ENCODE measurements around the gene BRD7. TPM values are rescaled to one million over a fixed set of nuclear protein-coding genes. Genes with fewer than 3 reads are reported as not detected.

Gene BRD7
- total and polyA plus RNA-seq, 2 of the 13 experiments (the other 11 are each of a cell fraction or from before 2014, with no cell fraction given): 82.3 to 149 TPM

GRCh38 chr16:50309527-50310307, 59.1 kb downstream of the BRD7 start (continued):
- TF ChIP-seq PAX8 (CRISPR knock-in tag; IDR thresholded peaks at IDR 0.05; ENCODE audit: borderline replicate concordance): no peak
- TF ChIP-seq SCMH1 (CRISPR knock-in tag; IDR thresholded peaks at IDR 0.05; ENCODE audit: borderline replicate concordance): no peak
- TF ChIP-seq ZNF224 (CRISPR knock-in tag; IDR thresholded peaks at IDR 0.05): 0 out of 2 replicates have a peak, but pooled peaks have one; percentile 84
- no peak for TF ChIP-seq MLLT10 (CRISPR knock-in tag; IDR thresholded peaks at IDR 0.05)
- TF ChIP-seq KDM2A (CRISPR knock-in tag; IDR thresholded peaks at IDR 0.05; ENCODE audit: borderline replicate concordance, low read depth): peak; percentile 35
- no peak for TF ChIP-seq MAZ (IDR thresholded peaks at IDR 0.05; ENCODE audit: borderline replicate concordance, low read depth, low read length)
- TF ChIP-seq MAZ (CRISPR knock-in tag; IDR thresholded peaks at IDR 0.05; ENCODE audit: low read depth): no peak
- TF ChIP-seq, protein P1, sequence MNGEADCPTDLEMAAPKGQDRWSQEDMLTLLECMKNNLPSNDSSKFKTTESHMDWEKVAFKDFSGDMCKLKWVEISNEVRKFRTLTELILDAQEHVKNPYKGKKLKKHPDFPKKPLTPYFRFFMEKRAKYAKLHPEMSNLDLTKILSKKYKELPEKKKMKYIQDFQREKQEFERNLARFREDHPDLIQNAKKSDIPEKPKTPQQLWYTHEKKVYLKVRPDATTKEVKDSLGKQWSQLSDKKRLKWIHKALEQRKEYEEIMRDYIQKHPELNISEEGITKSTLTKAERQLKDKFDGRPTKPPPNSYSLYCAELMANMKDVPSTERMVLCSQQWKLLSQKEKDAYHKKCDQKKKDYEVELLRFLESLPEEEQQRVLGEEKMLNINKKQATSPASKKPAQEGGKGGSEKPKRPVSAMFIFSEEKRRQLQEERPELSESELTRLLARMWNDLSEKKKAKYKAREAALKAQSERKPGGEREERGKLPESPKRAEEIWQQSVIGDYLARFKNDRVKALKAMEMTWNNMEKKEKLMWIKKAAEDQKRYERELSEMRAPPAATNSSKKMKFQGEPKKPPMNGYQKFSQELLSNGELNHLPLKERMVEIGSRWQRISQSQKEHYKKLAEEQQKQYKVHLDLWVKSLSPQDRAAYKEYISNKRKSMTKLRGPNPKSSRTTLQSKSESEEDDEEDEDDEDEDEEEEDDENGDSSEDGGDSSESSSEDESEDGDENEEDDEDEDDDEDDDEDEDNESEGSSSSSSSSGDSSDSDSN (CRISPR knock-in tag; IDR thresholded peaks at IDR 0.05): peak; percentile 29
- 0 out of 2 replicates have a peak, but pooled peaks have one; percentile 25 for TF ChIP-seq KMT2A (CRISPR knock-in tag; IDR thresholded peaks at IDR 0.05)
- TF ChIP-seq AGO1 (IDR thresholded peaks at IDR 0.05; ENCODE audit: low read depth, low read length, poor library complexity, severe bottlenecking): peak; percentile 22
- 0 out of 2 replicates have a peak, but pooled peaks have one; percentile 68 for TF ChIP-seq DZIP1 (CRISPR knock-in tag; IDR thresholded peaks at IDR 0.05)
- TF ChIP-seq ZNF703 (CRISPR knock-in tag; IDR thresholded peaks at IDR 0.05; ENCODE audit: borderline replicate concordance): peak; percentile 53; the same call in 1 of the 2 replicates
- peak; percentile 76; the same call in 1 of the 2 replicates for TF ChIP-seq ZHX1 (CRISPR knock-in tag; IDR thresholded peaks at IDR 0.05; ENCODE audit: low read depth)
- TF ChIP-seq ZNF547 (CRISPR knock-in tag; IDR thresholded peaks at IDR 0.05): 0 out of 2 replicates have a peak, but pooled peaks have one; percentile 33

All from HepG2 (cell line).